HG02884 (cell line): ENCODE results near the gene SERPINA4.

Experiments
- ATAC-seq: cut with Tn5 transposase; IDR thresholded peaks from one replicate; pipeline ENCODE4 v1.9.1; 2021; ENCODE audit warnings: mild to moderate bottlenecking, moderate library complexity; ENCODE audit not compliant: unreplicated experiment

The SERPINA4 gene

DNA sequence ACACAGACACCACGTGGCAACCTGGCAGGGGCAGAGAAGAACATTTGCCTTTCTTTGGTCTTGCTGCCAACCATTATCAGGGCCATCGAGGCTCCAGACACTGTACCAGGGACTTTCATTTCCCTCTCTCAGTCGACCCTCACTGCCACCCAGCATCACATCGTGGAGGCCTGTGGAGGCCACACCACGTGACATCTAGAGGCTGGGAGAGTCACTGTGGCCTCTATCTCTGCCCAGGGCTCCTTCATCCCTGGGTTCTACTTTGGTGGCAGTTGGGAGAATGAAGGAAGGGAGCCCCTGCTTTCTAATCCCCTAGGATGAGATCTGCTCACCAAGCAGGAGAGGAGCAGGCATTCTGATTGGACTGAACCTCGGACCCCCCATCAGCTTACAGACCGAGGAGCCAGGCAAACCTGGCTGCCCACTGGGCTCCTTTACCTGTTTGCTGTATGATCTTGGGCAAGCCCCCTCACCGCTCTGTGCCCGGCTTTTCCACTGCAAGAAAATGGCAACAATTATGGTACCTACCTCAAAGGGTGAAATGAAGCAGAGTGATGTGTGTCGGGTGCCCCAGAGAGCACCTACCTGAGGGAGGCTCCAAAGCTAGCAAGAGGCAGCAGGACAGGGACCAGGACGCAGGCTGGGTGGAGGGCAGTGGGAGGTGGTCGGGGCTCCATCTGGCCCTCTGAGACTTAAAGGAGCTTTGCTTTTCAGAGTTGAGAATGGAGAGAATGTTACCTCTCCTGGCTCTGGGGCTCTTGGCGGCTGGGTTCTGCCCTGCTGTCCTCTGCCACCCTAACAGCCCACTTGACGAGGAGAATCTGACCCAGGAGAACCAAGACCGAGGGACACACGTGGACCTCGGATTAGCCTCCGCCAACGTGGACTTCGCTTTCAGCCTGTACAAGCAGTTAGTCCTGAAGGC, 52.7 kb downstream of the SERPINA4 start:
- ATAC-seq, result no peak

DNA sequence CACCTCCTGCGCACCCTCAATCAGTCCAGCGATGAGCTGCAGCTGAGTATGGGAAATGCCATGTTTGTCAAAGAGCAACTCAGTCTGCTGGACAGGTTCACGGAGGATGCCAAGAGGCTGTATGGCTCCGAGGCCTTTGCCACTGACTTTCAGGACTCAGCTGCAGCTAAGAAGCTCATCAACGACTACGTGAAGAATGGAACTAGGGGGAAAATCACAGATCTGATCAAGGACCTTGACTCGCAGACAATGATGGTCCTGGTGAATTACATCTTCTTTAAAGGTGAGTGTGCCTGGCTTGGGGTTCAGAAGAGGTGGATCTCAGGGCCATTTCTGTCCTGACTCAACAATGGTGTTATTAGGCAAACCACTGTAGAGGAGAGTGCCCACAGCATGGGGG, 53.6 kb downstream of the SERPINA4 start:
- ATAC-seq, result no peak

DNA sequence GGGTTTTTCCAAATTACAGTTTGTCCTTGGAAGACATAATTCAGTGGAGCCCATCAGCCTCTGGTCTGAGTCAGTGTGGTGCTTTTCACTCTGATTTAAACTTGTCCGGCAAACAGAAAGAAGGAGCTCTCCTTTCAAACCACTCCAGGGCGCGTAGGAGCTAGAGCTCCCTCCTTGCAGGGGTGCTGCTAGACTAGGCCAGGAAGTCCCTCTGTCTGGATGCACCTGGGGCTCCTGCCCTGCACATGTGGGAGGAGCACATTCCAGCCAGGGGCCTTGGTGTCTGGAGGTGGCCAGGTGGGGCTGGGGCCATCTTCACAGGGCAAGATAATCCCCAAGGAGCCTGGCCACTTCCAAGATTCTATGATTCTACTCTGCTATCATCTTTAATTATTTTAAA, 54.0 kb downstream of the SERPINA4 start:
- ATAC-seq, result no peak

DNA sequence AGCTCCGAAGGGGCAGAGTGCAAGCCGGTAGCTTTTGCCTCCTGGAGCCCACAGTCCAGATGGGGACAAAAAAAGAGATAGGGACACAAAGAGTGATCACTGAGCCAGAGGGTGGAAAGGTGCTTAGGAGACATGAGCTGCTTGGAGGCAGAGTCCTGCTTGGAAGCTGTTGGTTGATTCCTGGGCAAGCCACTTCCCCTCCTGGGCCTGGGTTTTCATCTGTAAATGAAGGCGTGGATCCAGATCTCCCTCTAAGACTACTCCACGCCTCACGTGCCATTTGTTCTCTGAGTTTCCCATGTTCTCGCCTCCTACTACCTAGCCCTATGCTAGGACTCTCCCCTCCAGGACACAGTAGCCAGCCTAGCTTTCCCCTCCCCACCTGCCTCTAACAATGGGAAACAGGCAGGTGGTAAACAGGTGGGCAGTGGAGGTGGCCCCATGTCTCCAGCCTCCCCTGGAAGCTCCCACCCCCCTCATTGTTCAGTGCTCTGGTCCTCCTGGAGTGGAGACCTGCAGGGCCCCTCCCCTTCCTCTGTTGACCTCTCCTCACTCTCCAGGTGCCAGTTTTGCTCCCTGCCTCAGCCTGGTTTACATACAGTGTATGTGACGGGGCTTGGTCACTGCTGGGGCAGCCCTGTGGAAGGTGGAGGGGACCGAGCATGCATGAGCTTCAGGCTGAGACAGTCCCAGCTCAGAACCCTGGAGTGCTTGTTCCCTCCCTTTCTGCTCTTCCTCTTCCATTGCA, 54.8 kb downstream of the SERPINA4 start:
- ATAC-seq, result no peak

DNA sequence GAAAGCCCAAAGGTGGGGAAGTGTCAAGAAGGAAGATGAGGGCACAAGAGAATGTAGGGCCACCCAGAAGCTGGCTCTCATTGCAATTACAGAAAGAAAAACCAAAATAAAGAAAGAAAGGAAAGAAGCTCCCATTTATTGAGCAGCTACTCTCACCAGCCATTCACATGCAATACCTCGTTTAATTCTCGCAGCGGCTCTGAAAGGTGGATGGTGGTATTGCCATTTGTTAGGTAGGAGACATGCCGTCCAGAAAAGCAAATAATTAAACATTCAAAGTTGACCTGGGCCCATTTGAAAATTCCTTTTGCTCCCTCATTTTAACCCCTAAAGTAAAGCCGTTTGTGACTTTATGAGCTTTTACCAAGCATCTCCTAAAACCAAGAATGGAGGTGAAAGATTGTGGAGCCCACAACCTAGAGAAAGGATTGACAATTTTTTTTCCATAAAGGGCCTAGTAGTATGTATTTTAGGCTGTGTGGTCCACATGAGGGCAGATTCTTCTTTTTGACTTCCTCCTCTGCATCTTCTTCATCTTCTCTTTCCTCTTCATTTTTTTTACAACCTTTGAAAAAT, 56.2 kb downstream of the SERPINA4 start:
- ATAC-seq, result no peak

DNA sequence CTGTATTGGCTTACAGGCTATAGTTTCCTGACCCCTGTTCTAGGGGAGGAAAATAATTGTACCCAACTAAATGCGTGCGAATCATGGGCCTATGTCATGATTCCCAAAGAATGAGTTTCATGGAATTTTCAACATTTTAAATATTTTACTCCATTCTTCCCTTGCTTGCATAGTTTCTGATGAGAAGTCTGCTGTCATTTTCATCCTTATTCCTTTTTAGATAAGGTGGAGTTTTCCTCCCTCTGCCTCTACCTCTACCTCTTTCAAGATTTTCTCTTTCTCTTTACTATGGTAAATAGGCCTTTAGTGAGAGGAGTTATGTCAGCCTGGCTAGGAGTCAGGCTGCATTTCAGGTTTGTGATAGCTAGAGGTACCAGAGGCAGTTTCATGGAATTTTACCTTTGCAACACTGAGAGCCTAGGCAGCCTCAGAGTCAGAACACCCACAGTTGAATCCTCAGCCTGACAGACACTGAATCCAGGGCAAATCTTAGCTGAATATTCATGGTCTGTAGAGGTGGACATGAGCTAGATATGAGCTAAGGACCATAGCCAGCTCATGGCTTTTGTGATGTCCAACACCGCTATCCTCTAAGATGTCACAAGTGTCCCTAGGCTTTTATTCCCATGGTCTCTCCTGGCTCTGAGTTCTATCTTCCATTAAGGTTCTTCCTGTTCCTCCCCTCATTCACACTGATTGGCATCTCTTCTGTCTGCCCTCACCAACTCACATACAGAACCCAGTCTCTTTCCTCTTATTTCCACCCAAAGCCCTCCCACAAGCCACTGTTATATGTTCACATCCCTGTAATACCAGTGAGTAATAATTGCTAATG, 57.0 kb downstream of the SERPINA4 start:
- ATAC-seq, result no peak

DNA sequence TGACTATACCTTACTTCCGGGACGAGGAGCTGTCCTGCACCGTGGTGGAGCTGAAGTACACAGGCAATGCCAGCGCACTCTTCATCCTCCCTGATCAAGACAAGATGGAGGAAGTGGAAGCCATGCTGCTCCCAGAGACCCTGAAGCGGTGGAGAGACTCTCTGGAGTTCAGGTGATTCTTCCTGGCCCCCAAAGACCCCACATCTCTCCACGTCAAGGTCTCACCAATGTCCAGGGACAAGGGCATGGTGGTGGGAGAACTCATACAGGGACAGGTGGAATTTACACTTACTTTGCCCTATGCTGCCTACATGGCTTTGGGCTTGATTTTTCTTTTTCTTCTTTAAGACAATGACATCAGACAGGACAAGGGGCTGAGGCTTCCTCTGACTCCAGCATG, 58.1 kb downstream of the SERPINA4 start:
- no peak for ATAC-seq
